A673 (cell line): Measurements from ENCODE around the gene PSMG3. TPM values are rescaled to one million over a fixed set of nuclear protein-coding genes. Genes with fewer than 3 reads are reported as not detected.

ENCODE experiments used
- BruUV-seq: library from RNA; stranded (reverse); fragments of 400-500 nt; replicated peaks from 2 replicates; lab custom pipeline; 2021; lab: Mats Ljungman, UMichigan
- CTCF ChIA-PET: fragments of 300-600 bp; sonication (Branson Sonifier 250); formaldehyde crosslinking; loops from one replicate; lab custom pipeline; 2022; ENCODE audit warnings: antibody characterized with exemption; lab: Charles Lee
- POLR2A ChIA-PET: fragments of 300-600 bp; sonication (Branson Sonifier 250); formaldehyde crosslinking; loops from one replicate; lab custom pipeline; 2022; ENCODE audit warnings: antibody characterized with exemption; ENCODE audit not compliant: low non-redundant PET; lab: Charles Lee
- DNase-seq: peaks from one replicate; pipeline ENCODE4 v3.0.0-alpha.2; 2015; ENCODE audit warnings: low spot score
- H3K27ac ChIP-seq: fragments of 200-600 bp; sonication (generic); 2 replicates; pipeline ENCODE4 v1.5.1; 2016; ENCODE audit warnings: mixed run types, low read depth, mild to moderate bottlenecking, mixed read lengths, antibody characterized with exemption, low read length; ENCODE audit not compliant: poor library complexity, severe bottlenecking
- H3K27me3 ChIP-seq: fragments of 200-600 bp; sonication (generic); replicated peaks from 2 replicates; pipeline ENCODE4 v1.6.1; 2017; ENCODE audit warnings: mixed run types, low read depth, mild to moderate bottlenecking, mixed read lengths, antibody characterized with exemption, low read length; ENCODE audit not compliant: insufficient read depth, poor library complexity
- H3K36me3 ChIP-seq: fragments of 200-600 bp; sonication (generic); 2 replicates; pipeline ENCODE4 v1.6.1; 2016; ENCODE audit warnings: mixed run types, mild to moderate bottlenecking, mixed read lengths, antibody characterized with exemption, low read length; ENCODE audit not compliant: insufficient read depth, poor library complexity, severe bottlenecking
- H3K4me1 ChIP-seq: fragments of 200-600 bp; sonication (generic); 2 replicates; pipeline ENCODE4 v1.6.1; 2017; ENCODE audit warnings: mixed run types, mild to moderate bottlenecking, mixed read lengths, antibody characterized with exemption, low read length; ENCODE audit not compliant: insufficient read depth, poor library complexity, severe bottlenecking
- H3K4me3 ChIP-seq: fragments of 200-600 bp; sonication (generic); 2 replicates; pipeline ENCODE4 v1.5.1; 2016; ENCODE audit warnings: low read depth, mixed run types, mild to moderate bottlenecking, mixed read lengths, low read length; ENCODE audit not compliant: poor library complexity, severe bottlenecking
- H3K9me3 ChIP-seq: fragments of 200-600 bp; sonication (generic); 2 replicates; pipeline ENCODE4 v1.6.1; 2016; ENCODE audit warnings: mixed run types, low read depth, mild to moderate bottlenecking, mixed read lengths, antibody characterized with exemption, low read length; ENCODE audit not compliant: poor library complexity, severe bottlenecking
- EZH2 ChIP-seq: fragments of 200-600 bp; sonication (generic); IDR thresholded peaks from 2 replicates; pipeline ENCODE4 v1.6.1; 2017; ENCODE audit warnings: borderline replicate concordance, low read depth, mild to moderate bottlenecking, mixed read lengths, antibody characterized with exemption, low read length; ENCODE audit not compliant: poor library complexity, severe bottlenecking
- intact Hi-C: fragments of 100-400 bp; cut with micrococcal nuclease; formaldehyde crosslinking; loops from one replicate; pipeline ENCODE4 v1.10.0; 2022; ENCODE audit not compliant: unreplicated experiment
- total RNA-seq: library from RNA; stranded (reverse); gene quantifications from 2 replicates; pipeline ENCODE4 v1.2.3, GENCODE V29; 2021
- TF ChIP-seq, protein P1 (sequence below): fragments of 300-800, 200-600 bp; sonication (generic); conservative IDR thresholded peaks from 2 replicates; pipeline ENCODE4 v1.5.1; 2017; ENCODE audit warnings: low read depth, mild to moderate bottlenecking, antibody characterized with exemption, low read length, moderate library complexity, mixed read lengths

PSMG3 gene
- total RNA-seq, 1 experiment from 2014 or later: 54.9 TPM

DNA sequence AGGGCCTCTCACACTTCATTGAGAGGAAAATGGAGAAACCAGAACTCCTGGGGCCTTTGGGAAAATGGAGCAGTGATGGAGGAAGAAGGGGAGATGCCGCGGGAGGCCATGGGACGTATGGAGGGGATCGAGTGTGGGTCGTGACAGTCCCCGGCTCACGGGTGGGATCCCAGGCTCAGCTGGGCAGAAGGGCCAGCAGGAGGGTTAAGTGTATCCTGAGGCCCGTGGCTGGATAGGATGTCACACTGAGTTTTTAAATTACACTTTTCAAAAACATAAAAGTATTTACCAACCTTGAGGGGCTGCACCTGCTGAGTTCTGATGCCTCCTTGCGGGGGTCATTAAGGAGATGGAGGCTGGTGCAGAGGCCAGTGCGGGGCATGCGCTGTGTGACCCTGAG is 28.0 kb upstream of the PSMG3 start:
- Histone ChIP-seq H3K4me3 (no peak overlapping the region), H3K36me3 (no peaks in the 10 kb centered on the region), H3K9me3 (no peaks in the 10 kb centered on the region), H3K27ac (no peak overlapping the region), H3K27me3 (peaks cover 6% of the 10 kb centered on the region), H3K4me1 (no peaks in the 10 kb centered on the region)
- POLR2A ChIA-PET: interaction anchor here (0.6 kb wide), 1 partner anchor 984 kb away, joined by 7 read pairs; no protein-coding TSS in a partner anchor
- intact Hi-C loops: no loop called here
- CTCF ChIA-PET: no interaction called here
- no TSS peak for BruUV-seq
- DNase-seq: no peak
- TF ChIP-seq, protein P1, sequence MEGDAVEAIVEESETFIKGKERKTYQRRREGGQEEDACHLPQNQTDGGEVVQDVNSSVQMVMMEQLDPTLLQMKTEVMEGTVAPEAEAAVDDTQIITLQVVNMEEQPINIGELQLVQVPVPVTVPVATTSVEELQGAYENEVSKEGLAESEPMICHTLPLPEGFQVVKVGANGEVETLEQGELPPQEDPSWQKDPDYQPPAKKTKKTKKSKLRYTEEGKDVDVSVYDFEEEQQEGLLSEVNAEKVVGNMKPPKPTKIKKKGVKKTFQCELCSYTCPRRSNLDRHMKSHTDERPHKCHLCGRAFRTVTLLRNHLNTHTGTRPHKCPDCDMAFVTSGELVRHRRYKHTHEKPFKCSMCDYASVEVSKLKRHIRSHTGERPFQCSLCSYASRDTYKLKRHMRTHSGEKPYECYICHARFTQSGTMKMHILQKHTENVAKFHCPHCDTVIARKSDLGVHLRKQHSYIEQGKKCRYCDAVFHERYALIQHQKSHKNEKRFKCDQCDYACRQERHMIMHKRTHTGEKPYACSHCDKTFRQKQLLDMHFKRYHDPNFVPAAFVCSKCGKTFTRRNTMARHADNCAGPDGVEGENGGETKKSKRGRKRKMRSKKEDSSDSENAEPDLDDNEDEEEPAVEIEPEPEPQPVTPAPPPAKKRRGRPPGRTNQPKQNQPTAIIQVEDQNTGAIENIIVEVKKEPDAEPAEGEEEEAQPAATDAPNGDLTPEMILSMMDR: no peak
- no peak for TF ChIP-seq EZH2

GRCh38 chr7:1597066-1597760 is 27.4 kb upstream of the PSMG3 start:
- Histone ChIP-seq H3K36me3 (no peaks in the 10 kb centered on the region), H3K4me3 (no peak overlapping the region), H3K27ac (no peak overlapping the region), H3K4me1 (no peaks in the 10 kb centered on the region), H3K9me3 (no peaks in the 10 kb centered on the region), H3K27me3 (peaks cover 12% of the 10 kb centered on the region)
- BruUV-seq: no TSS peak
- intact Hi-C loops: no loop called here
- CTCF ChIA-PET: no interaction called here
- DNase-seq: no peak
- TF ChIP-seq EZH2: no peak
- TF ChIP-seq, protein P1: no peak
- POLR2A ChIA-PET: no interaction called here

- POLR2A ChIA-PET: no interaction called here
- CTCF ChIA-PET: no interaction called here
These were observed 26.6 kb upstream of the PSMG3 start for GRCh38 chr7:1596181-1597043.

More at GRCh38 chr7:1596181-1597043, 26.6 kb upstream of the PSMG3 start:
- intact Hi-C loops: no loop called here
- BruUV-seq: no TSS peak
- no peak for TF ChIP-seq EZH2
- TF ChIP-seq, protein P1: no peak
- no peak for DNase-seq
- Histone ChIP-seq H3K27me3 (peaks cover 20% of the 10 kb centered on the region), H3K9me3 (no peaks in the 10 kb centered on the region), H3K4me3 (no peak overlapping the region), H3K27ac (no peak overlapping the region), H3K36me3 (no peaks in the 10 kb centered on the region), H3K4me1 (no peaks in the 10 kb centered on the region)
